ENCODE data around the gene ACADL. TPM values are rescaled to one million over a fixed set of nuclear protein-coding genes. Genes with fewer than 3 reads are reported as not detected.

The ACADL gene
- total RNA-seq, 1 experiment from 2014 or later = not detected

DNA sequence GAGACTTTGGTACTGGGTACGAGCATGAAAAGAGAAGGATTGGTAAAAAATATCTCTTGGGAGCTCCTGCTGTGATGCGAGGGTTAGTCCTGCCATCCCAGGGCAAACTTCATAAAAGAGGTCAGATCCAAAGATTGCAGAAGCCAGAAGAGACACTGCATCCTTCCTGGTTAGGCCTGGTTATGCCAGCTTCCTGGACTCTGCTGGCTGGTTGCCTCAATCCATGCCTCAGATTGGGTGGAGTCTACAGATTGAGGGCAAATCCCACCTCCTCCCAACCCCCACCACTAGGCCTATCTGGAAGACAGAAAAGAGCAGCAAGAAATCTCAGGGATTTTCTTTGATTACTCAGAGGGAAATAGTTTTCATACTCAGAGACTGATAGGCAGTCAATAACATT lies 5.3 kb upstream of the ACADL start:
- H3K27ac ChIP-seq (ENCODE audit: low read depth, low read length) = no peak overlapping the region
- H3K9ac ChIP-seq (ENCODE audit: low read length) = no peak overlapping the region
- H3K9me3 ChIP-seq (ENCODE audit: control insufficient read depth in 1 of 2, insufficient read depth in 1 of 2, low read depth in 1 of 2, low read length in 2 of 2) = no peaks in the 10 kb centered on the region
- no peaks in the 10 kb centered on the region for H3K79me2 ChIP-seq (ENCODE audit: insufficient read depth, low read length)
- H3K4me1 ChIP-seq (ENCODE audit: control insufficient read depth in 1 of 2, insufficient read depth in 2 of 2, low read length in 2 of 2) = no peaks in the 10 kb centered on the region
- no peaks in the 10 kb centered on the region for H3K27me3 ChIP-seq (ENCODE audit: insufficient read depth, low read length)
- no peak overlapping the region for H3K4me2 ChIP-seq (ENCODE audit: low read length)
- no peak overlapping the region for H3K4me3 ChIP-seq (replicated peaks in 1 of 2; ENCODE audit: low read depth in 1 of 2, low read length in 2 of 2)
- no peaks in the 10 kb centered on the region for H4K20me1 ChIP-seq (ENCODE audit: insufficient read depth)
- no peaks in the 10 kb centered on the region for H3K36me3 ChIP-seq (ENCODE audit: control insufficient read depth in 1 of 2, insufficient read depth in 2 of 2, low read length in 2 of 2)
- no peak for TF ChIP-seq RAD21 (IDR thresholded peaks at IDR 0.05; ENCODE audit: low read depth)
- TF ChIP-seq EZH2 (IDR thresholded peaks at IDR 0.05) = no peak
- TF ChIP-seq, protein P1, sequence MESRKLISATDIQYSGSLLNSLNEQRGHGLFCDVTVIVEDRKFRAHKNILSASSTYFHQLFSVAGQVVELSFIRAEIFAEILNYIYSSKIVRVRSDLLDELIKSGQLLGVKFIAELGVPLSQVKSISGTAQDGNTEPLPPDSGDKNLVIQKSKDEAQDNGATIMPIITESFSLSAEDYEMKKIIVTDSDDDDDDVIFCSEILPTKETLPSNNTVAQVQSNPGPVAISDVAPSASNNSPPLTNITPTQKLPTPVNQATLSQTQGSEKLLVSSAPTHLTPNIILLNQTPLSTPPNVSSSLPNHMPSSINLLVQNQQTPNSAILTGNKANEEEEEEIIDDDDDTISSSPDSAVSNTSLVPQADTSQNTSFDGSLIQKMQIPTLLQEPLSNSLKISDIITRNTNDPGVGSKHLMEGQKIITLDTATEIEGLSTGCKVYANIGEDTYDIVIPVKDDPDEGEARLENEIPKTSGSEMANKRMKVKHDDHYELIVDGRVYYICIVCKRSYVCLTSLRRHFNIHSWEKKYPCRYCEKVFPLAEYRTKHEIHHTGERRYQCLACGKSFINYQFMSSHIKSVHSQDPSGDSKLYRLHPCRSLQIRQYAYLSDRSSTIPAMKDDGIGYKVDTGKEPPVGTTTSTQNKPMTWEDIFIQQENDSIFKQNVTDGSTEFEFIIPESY (IDR thresholded peaks at IDR 0.05; ENCODE audit: extremely low read depth, insufficient replicate concordance, low read length) = no peak
- no peak for TF ChIP-seq SIN3A (IDR thresholded peaks at IDR 0.05; ENCODE audit: low read depth)
- no peak for TF ChIP-seq POLR2A (IDR thresholded peaks at IDR 0.05; ENCODE audit: borderline replicate concordance, extremely low read depth, insufficient read depth, insufficient read length)
- TF ChIP-seq, protein P2, sequence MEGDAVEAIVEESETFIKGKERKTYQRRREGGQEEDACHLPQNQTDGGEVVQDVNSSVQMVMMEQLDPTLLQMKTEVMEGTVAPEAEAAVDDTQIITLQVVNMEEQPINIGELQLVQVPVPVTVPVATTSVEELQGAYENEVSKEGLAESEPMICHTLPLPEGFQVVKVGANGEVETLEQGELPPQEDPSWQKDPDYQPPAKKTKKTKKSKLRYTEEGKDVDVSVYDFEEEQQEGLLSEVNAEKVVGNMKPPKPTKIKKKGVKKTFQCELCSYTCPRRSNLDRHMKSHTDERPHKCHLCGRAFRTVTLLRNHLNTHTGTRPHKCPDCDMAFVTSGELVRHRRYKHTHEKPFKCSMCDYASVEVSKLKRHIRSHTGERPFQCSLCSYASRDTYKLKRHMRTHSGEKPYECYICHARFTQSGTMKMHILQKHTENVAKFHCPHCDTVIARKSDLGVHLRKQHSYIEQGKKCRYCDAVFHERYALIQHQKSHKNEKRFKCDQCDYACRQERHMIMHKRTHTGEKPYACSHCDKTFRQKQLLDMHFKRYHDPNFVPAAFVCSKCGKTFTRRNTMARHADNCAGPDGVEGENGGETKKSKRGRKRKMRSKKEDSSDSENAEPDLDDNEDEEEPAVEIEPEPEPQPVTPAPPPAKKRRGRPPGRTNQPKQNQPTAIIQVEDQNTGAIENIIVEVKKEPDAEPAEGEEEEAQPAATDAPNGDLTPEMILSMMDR (IDR thresholded peaks at IDR 0.05 in 2 of 3, conservative IDR thresholded peaks at IDR 0.05 in 1 of 3; ENCODE audit: borderline replicate concordance in 1 of 3, insufficient read depth in 1 of 3, low read depth in 2 of 3, low read length in 2 of 3) = no peak
- no peak for TF ChIP-seq ZNF274 (IDR thresholded peaks at IDR 0.05; ENCODE audit: low read depth, low read length)
- TF ChIP-seq EZH2phosphoT487 (IDR thresholded peaks at IDR 0.05; ENCODE audit: borderline replicate concordance) = no peak
- TF ChIP-seq, protein P3, sequence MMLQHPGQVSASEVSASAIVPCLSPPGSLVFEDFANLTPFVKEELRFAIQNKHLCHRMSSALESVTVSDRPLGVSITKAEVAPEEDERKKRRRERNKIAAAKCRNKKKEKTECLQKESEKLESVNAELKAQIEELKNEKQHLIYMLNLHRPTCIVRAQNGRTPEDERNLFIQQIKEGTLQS (IDR thresholded peaks at IDR 0.05) = no peak
- TF ChIP-seq FOSL1 (IDR thresholded peaks at IDR 0.05; ENCODE audit: low read depth) = no peak
- TF ChIP-seq ZFX (IDR thresholded peaks at IDR 0.05) = no peak
- TF ChIP-seq, protein P4, sequence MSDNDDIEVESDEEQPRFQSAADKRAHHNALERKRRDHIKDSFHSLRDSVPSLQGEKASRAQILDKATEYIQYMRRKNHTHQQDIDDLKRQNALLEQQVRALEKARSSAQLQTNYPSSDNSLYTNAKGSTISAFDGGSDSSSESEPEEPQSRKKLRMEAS (IDR thresholded peaks at IDR 0.05) = no peak
- no peak for TF ChIP-seq YY1 (IDR thresholded peaks at IDR 0.05; ENCODE audit: extremely low read depth, insufficient replicate concordance, low read depth, low read length)
- TF ChIP-seq SP1 (IDR thresholded peaks at IDR 0.05; ENCODE audit: low read depth) = no peak
- ATAC-seq (no peak), DNase-seq (ENCODE audit: low read depth, low spot score) (no peak)
- BruUV-seq (replicated peaks) = no TSS peak
- no peaks in the 10 kb centered on the region for H3K9me2 ChIP-seq (ENCODE audit: insufficient read depth)
- H2AFZ ChIP-seq (ENCODE audit: low read depth, low read length, poor library complexity, severe bottlenecking) = no peak overlapping the region
- intact Hi-C loops (cut with micrococcal nuclease) = no loop called here
- POLR2A ChIA-PET = no interaction called here
- CTCF ChIA-PET = interaction anchor here (0.6 kb wide), 1 partner anchor 12 kb away, joined by 3 read pairs; no protein-coding TSS in a partner anchor
- RAD21 ChIA-PET (ENCODE audit: low non-redundant PET in 1 of 2, low total read pairs in 2 of 2, uncharacterized antibody in 2 of 2, unreplicated experiment in 2 of 2) = no interaction called here

All from HCT116 (cell line).